GM18868 (cell line): ENCODE data around the gene PRKG1.

Source experiments
- ATAC-seq: cut with Tn5 transposase; IDR thresholded peaks from one replicate; pipeline ENCODE4 v1.9.1; 2021; ENCODE audit warnings: mild to moderate bottlenecking, moderate library complexity; ENCODE audit not compliant: unreplicated experiment

PRKG1 gene

GRCh38 chr10:51630640-51631005, 556.3 kb downstream of the PRKG1 start:
- no peak for ATAC-seq

- no peak for ATAC-seq
Measured at GRCh38 chr10:51635436-51635835, 561.1 kb downstream of the PRKG1 start.

DNA sequence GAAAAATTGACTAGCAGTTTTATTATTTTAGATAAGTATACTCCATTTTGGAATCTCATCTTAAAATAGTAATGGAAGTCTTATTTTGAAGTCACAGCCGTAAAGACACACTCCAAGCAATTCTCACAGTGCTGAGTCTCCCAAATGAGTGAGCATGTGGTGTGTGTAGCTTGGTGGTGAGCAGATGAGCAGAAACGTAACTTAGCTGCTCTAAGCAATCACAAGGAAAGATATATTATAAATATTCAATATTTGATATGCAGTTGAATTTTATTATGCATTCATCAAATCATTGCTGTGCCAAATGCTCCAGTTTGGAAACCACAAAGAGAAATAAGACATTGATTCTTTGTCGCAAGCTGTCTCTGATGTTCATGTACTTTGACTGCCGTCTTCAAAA, 563.9 kb downstream of the PRKG1 start:
- no peak for ATAC-seq

DNA sequence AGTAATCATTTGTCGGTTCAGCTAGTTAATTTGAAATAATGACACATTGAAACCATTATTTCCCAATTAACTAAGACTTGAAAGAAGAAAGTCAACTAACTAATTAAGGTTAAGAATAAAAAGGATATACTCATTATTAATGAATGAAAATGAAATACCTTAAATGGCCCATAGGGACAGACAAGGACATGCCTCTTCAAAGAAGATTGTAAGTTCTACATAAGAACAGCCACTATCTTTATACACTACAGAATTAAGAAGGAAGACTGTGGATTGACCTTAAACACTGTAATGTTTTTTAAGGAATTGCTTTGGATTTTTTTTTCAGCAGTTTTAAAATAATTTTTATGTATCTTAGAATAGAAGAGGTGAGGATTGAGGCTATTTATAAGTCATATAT, 564.5 kb downstream of the PRKG1 start:
- no peak for ATAC-seq

- no peak for ATAC-seq
Measured at GRCh38 chr10:51640120-51640819, 566.0 kb downstream of the PRKG1 start.

- no peak for ATAC-seq
Measured at GRCh38 chr10:51642581-51642980, 568.3 kb downstream of the PRKG1 start.

DNA sequence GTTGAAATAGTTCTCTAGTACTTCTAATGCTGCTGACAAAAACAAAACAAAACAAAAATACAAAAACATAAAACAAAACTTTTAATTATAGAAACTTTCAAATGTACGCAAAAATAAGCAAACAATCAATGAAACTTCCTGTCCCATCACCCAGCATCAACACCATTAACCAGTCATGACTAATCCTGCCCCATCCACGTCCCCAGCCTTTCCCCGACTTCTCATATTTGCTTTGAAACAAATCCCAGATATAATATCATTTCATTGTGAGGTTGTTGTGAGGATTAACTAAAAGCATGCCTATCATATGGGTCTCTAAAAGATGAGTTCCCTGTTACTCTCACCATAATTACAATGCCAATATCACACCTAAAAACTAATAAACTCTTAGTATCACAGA, 569.4 kb downstream of the PRKG1 start:
- ATAC-seq: no peak

- ATAC-seq: no peak
Measured at GRCh38 chr10:51649064-51649463, 574.8 kb downstream of the PRKG1 start.

DNA sequence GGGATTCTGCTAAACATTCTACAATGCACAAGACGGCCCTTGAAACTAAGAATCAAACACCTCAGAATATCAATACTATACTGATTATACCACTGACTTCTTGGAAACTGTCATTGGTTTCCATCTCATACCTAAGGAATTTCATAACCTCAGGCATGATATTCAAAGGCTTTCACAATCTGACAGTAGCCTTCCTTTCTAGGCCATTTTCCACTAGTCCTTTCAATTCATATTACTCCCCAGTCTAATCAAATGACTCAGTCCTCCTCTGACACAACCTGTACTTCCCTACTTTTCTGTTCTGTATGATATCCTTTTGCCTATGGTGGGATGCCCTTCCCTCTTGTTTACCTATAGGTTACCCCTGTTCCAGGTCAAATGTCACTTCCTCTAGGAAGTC, 576.8 kb downstream of the PRKG1 start:
- ATAC-seq: no peak

DNA sequence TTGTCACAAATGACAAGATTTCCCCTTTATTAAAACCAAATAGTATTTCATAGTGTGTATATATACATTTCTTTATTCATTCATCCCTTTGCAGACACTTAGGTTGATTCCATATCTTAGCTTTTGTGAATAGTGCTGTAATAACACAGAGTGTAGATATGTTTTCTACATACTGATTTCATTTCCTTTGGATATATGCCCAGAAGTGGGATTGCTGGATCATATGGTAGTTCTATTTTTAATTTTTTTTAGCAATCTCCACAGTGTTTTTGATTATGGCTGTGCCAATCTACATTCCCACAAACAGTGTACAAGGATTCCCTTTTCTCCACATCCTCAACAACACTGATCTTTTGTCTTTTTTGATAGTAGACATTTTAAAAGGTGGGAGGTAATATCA, 578.7 kb downstream of the PRKG1 start:
- ATAC-seq: no peak

DNA sequence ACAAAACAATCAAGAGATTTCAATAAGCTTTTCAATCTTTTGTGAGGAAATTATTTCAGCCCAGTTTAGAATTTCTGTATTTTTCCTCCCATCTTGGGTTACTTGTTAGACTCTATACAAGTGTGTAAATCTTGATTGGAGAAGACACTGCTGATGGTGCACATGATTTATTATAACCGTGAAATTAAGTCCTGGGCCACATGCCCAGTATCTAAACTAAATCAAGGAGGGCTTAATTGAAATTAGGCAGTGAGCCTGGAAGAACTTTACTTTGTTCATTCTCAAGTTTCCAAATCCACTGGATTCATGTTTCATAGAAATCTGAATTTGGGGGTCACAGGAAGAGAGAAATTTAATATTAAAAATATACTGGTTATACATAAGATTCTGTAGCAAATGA, 580.6 kb downstream of the PRKG1 start:
- no peak for ATAC-seq

DNA sequence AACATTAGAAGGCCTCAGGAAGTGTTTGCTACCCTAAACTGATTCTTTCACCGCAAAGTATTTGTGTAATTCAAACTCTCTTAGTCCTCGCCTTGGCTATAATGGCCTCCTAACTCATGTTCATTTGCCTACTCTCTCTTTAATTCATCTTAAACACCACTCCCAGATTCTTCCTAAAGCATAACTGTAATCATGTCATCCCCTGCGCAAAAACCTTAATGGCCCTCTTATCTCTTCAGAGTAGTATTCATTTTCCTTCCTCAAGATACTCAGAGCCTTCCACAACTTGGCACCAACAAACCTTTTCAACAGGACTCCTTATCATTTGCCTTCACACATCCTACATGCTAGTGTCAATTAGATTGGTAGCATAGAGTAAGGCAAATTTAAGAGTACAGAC, 582.2 kb downstream of the PRKG1 start:
- no peak for ATAC-seq

DNA sequence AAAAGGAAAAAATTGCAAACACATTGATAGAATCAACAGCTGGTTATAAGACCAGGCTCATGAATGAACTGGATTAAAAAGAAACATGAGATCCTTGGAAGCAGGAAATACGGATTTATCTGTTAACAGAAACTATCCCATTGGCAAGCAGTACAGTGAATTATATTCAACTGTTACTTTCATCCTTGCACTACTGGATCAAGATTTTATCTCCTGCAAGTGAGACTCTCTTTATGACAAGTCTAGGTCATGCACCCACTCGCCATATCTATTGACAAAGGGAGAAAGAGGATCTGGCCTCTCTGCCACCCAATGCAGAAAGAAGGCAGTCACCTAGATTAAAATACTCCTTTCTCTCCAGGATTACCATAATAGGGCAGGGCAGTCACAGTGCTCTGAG, 583.7 kb downstream of the PRKG1 start:
- no peak for ATAC-seq

DNA sequence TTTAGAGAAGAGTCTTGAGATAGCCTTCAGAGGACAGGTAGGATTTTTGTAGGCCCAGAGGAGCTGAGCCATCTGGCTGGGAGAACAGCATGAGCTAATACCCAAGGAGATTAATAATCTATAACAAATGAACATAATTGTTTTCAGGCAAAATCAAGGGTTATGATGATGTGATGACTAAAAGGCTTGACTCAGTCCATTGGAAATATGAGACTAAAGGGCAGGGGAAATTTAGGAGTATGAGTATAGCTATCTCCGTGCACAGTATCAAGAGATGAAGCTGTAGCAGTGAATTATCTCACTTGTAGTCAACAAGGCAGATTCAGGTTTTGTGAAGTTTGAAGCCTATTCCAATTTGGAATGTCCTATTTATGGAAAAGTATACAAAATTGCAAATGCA, 585.1 kb downstream of the PRKG1 start:
- no peak for ATAC-seq

DNA sequence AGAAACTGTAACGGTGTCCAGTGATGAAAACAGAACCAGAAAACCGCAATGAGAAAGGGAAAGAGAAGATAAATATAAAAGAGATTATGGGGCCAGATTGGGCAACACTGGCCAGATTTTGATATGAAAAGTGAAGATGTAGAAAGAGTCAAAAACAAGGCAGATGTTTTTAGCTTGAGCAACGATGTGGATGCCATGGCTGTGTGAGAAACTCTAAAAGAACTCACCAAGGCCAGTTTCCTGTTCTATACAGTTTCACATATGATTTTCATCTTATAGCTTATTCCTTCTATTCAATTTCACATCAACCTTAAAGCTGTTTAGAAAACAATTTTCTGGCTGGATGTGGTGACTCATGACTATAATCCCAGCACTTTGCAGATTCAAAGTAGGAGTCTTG, 588.8 kb downstream of the PRKG1 start:
- no peak for ATAC-seq

DNA sequence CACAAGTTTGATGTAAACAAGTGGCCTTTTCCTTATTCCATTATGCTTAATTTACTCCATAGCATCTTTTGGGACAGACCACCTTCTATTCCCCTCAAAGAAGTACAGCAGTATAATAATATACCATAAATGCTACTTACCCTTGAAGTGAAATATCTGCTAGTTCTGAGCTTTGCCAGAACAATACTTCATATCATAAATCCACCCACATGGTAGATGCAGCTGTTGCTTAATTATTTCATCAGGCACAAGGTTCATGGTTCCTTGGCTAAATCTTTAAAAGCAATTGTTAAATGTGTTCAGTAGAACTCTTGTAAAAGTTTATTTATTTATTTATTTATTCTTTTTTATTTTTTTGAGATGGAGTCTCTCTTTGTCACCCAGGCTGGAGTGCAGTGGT, 592.2 kb downstream of the PRKG1 start:
- ATAC-seq: no peak

- no peak for ATAC-seq
Measured at GRCh38 chr10:51667678-51668335, 593.5 kb downstream of the PRKG1 start.

DNA sequence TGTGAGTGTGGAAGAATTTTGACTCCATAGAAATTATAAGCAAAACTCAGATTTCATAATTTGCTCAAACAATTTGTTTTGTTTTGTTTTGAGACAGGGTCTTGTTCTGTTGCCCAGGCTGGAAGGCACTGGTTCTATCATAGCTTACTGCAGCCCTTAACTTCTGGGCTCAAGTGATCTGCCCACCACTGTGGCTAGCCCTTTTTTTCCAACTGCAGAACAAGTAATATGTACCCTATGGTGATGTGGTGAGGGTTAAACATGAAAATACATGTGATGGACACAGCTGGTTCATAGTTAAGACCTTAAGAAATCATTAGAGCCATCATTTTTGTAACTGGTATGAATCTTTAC, 594.0 kb downstream of the PRKG1 start:
- no peak for ATAC-seq

DNA sequence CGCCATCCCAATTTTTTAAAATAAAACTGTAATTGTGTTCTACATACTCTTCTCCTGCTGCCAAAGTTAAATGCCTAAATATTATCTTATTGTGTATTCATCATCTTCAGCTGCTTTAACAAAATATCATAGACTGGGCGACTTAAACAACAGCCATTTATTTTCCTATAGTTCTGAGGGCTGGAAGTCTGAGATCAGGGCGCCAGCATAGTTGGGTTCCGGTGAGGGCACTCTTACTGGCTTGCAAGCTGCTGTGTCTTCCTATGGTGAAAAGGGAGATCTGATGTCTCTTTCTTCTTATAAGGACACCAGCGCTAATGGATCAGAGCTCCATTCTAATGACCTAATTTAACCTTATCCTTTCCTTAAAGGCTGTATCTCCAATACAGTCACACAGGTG, 594.8 kb downstream of the PRKG1 start:
- no peak for ATAC-seq

DNA sequence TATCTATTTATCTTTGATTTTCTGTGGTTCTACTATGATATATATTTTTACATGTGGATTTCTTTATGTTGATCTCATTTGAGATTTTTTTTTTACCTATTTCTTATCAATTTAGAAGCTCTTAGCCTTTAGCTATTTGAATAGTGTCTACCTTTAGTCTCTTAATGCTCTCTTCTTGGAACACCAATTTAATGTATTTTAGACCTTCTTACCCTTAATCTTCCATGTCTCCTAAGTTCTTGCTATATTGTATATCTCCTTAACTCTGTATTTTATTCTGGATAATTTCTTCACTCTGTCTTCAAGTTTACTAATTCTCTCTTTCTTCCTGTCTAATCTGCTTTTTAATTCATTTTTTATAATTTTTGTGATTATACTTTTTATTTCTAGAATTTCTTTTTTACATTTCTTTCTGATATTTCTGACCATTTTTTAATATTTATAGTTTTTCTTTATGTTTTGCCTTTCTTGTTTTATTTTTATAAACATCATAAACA, 597.8 kb downstream of the PRKG1 start:
- ATAC-seq: no peak

- ATAC-seq: no peak
Measured at GRCh38 chr10:51675088-51675487, 600.8 kb downstream of the PRKG1 start.

- no peak for ATAC-seq
Measured at GRCh38 chr10:51679841-51680240, 605.6 kb downstream of the PRKG1 start.
